K562 (cell line): ENCODE results near the gene NAB1. TPM values are rescaled to one million over a fixed set of nuclear protein-coding genes. Genes with fewer than 3 reads are reported as not detected.

ENCODE experiments used
- ATAC-seq: fragments of 200-7000 bp; cut with Tn5 transposase; 3 replicates; pipeline ENCODE4 v1.9.1; 2020; ENCODE audit warnings: moderate library complexity
- BruUV-seq: library from RNA; stranded (reverse); fragments of 400-500 nt; replicated peaks from 2 replicates; lab custom pipeline; 2021; lab: Mats Ljungman, UMichigan
- CTCF ChIA-PET: fragments of 300-600 bp; formaldehyde crosslinking; extraction: SDS; loops from one replicate; lab custom pipeline; 2021; ENCODE audit warnings: low intra/inter-chr PET ratio; lab: Yijun Ruan, JAX
- POLR2A ChIA-PET: fragments of 300-600, 350-650 bp; sonication (Branson Sonifier 250); formaldehyde crosslinking; extraction: SDS; loops from one replicate; lab custom pipeline; 2021; ENCODE audit warnings: antibody characterized with exemption, inconsistent platforms; lab: Yijun Ruan, JAX
- DNase-seq, 4 experiments: peaks; one replicate each; pipeline versions ENCODE4 v3.0.0 to v3.0.0-alpha.2; 2011 to 2018; ENCODE audit warnings: low spot score in 3 of 4, mixed read lengths in 3 of 4; ENCODE audit errors: extremely low read depth in 1 of 4
- FAIRE-seq: peaks from 2 replicates; lab custom pipeline; 2011; peaks lifted over from hg19 to GRCh38; lab: Jason Lieb, UNC
- H2AFZ ChIP-seq: 2 replicates; pipeline ENCODE4 v1.6.0; 2011; ENCODE audit warnings: low read depth, low read length, control low read depth, inconsistent platforms
- H3K27ac ChIP-seq: fragments of 200-600 bp; 3 replicates; pipeline ENCODE4 v1.8.0; 2011; ENCODE audit warnings: low read depth, mild to moderate bottlenecking, control low read depth, inconsistent platforms, low read length, moderate library complexity, mixed read lengths; ENCODE audit errors: extremely low read depth
- H3K27me3 ChIP-seq, 2 experiments: fragments of 300-600 bp in 1 of 2; 2 replicates in 1 of 2; 3 replicates in 1 of 2; pipeline versions ENCODE4 v1.6.0 to v1.8.0; 2011; ENCODE audit warnings: inconsistent platforms in 2 of 2, low read length in 2 of 2, mild to moderate bottlenecking in 1 of 2, mixed read lengths in 1 of 2, moderate library complexity in 1 of 2; ENCODE audit not compliant: control insufficient read depth in 2 of 2, insufficient read depth in 2 of 2
- H3K36me3 ChIP-seq: fragments of 300-600 bp; 3 replicates; pipeline ENCODE4 v1.8.0; 2011; ENCODE audit warnings: mild to moderate bottlenecking, low read length, inconsistent platforms; ENCODE audit not compliant: control insufficient read depth, insufficient read depth
- H3K4me1 ChIP-seq, 2 experiments: fragments of 200-600 bp in 1 of 2; replicated peaks in 1 of 2; 2 replicates in 1 of 2; 3 replicates in 1 of 2; pipeline versions ENCODE4 v1.5.1 to v1.8.0; 2011; ENCODE audit warnings: inconsistent platforms in 2 of 2, low read length in 2 of 2, mild to moderate bottlenecking in 1 of 2, mixed read lengths in 1 of 2, moderate library complexity in 1 of 2; ENCODE audit not compliant: control insufficient read depth in 2 of 2, insufficient read depth in 2 of 2
- H3K4me2 ChIP-seq: 2 replicates; pipeline ENCODE4 v1.6.1; 2011; ENCODE audit warnings: low read length, control low read depth, inconsistent platforms, mixed read lengths; ENCODE audit not compliant: insufficient read depth
- H3K4me3 ChIP-seq: fragments of 200-600 bp; sonication (generic), shearing (Covaris generic); 2 replicates; pipeline ENCODE4 v1.5.1; 2016; ENCODE audit warnings: control low read depth, inconsistent platforms
- H3K79me2 ChIP-seq: fragments of 200-600 bp; 3 replicates; pipeline ENCODE4 v1.8.0; 2011; ENCODE audit warnings: low read length, inconsistent platforms; ENCODE audit not compliant: control insufficient read depth, insufficient read depth
- H3K9ac ChIP-seq, 2 experiments: 2 replicates each; pipeline versions ENCODE4 v1.6.0 to v1.6.1; 2011; ENCODE audit warnings: low read depth in 2 of 2, low read length in 2 of 2, control low read depth in 1 of 2, inconsistent platforms in 1 of 2, mild to moderate bottlenecking in 1 of 2, mixed read lengths in 1 of 2; ENCODE audit not compliant: insufficient read depth in 1 of 2
- H3K9me1 ChIP-seq: one replicate; pipeline ENCODE4 v1.6.0; 2011; ENCODE audit warnings: inconsistent platforms, mild to moderate bottlenecking, low read length, moderate library complexity; ENCODE audit not compliant: control insufficient read depth, insufficient read depth
- H3K9me3 ChIP-seq: replicated peaks from 2 replicates; pipeline ENCODE4 v1.5.1; 2011; ENCODE audit warnings: low read depth, low read length, inconsistent platforms; ENCODE audit not compliant: control insufficient read depth, insufficient read depth
- H4K20me1 ChIP-seq: replicated peaks from 2 replicates; pipeline ENCODE4 v1.6.1; 2011; ENCODE audit warnings: low read length, inconsistent platforms, mixed read lengths; ENCODE audit not compliant: control insufficient read depth, insufficient read depth
- ARHGAP35 ChIP-seq: fragments of 450-650 bp; IDR thresholded peaks from 2 replicates; pipeline ENCODE4 v1.6.1; 2018; ENCODE audit not compliant: partially characterized antibody
- EHMT2 ChIP-seq: fragments of 450-650 bp; IDR thresholded peaks from 2 replicates; pipeline ENCODE4 v1.6.1; 2018; ENCODE audit warnings: antibody characterized with exemption
- HDAC1 ChIP-seq, 2 experiments: fragments of 450-650 bp; IDR thresholded peaks; 2 replicates each; pipeline ENCODE4 v1.6.1; 2016 to 2017; ENCODE audit warnings: inconsistent platforms in 1 of 2, mild to moderate bottlenecking in 1 of 2, moderate library complexity in 1 of 2
- NFRKB ChIP-seq: fragments of 450-650 bp; IDR thresholded peaks from 2 replicates; pipeline ENCODE4 v1.6.1; 2016; ENCODE audit warnings: low read depth
- ZBTB33 ChIP-seq: sonication (generic); formaldehyde crosslinking; IDR thresholded peaks from 2 replicates; pipeline ENCODE4 v1.8.1; 2023; ENCODE audit warnings: mild to moderate bottlenecking, missing genetic modification reagents
- ZNF197 ChIP-seq: fragments of 200-800 bp; sonication (Bioruptor generic); IDR thresholded peaks from 2 replicates; pipeline ENCODE4 v1.6.1; 2016; ENCODE audit warnings: low read depth, missing genetic modification characterization, missing compliant biosample characterization
- ZNF518B ChIP-seq: fragments of 250-450 bp; sonication (Bioruptor Pico); IDR thresholded peaks from 2 replicates; pipeline ENCODE4 v1.5.0; 2021; ENCODE audit warnings: mild to moderate bottlenecking, moderate library complexity
- WGBS: fragments of 100-300 bp; shearing (Covaris generic); methylation state at CpG from one replicate; pipeline ENCODE4 v1.1.6; 2016; ENCODE audit warnings: low coverage, mixed read lengths; ENCODE audit not compliant: insufficient coverage; ENCODE audit errors: missing lambda C conversion rate; 5-methylcytosine and 5-hydroxymethylcytosine counted together
- in situ Hi-C: fragments of 300-500 bp; cut with MboI; formaldehyde crosslinking; loops from 4 replicates; pipeline ENCODE4 v1.15.0; 2018; ENCODE audit warnings: inconsistent platforms, mixed read lengths
- intact Hi-C: fragments of 100-400 bp; cut with micrococcal nuclease; formaldehyde crosslinking; loops from 2 replicates; pipeline ENCODE4 v1.14.2; 2022
- polyA plus RNA-seq, 8 experiments: library from polyadenylated mRNA; depleted of rRNA in 4 of 8; stranded (reverse) in 5 of 8; unstranded in 3 of 8; fragments of >200 nt; fragmentation: Nextera tagmentation in 2 of 8; fragmentation: Illumina TruSeq in 1 of 8; extraction: Ambion mirVana in 2 of 8; extraction: Trizol in 1 of 8; gene quantifications; 2 replicates each; pipeline versions ENCODE4 v1.2.1 to v1.2.3, GENCODE V29; 2011 to 2014; ENCODE audit warnings: inconsistent platforms in 1 of 8, missing spikeins in 1 of 8
- total RNA-seq, 7 experiments: library from RNA; depleted of rRNA in 6 of 7; stranded (reverse); fragments of >200 nt in 6 of 7; fragmentation: Illumina TruSeq in 2 of 7; extraction: Trizol in 2 of 7; gene quantifications; 2 replicates each; pipeline versions ENCODE4 v1.2.1 to v1.2.3, GENCODE V29; 2011 to 2021; ENCODE audit warnings: low replicate concordance in 1 of 7

Gene NAB1
- total and polyA plus RNA-seq, 9 of the 15 experiments (the other 6 are each of a cell fraction or from before 2014, with no cell fraction given): 3.1 to 23.0 (median 16.3) TPM

DNA sequence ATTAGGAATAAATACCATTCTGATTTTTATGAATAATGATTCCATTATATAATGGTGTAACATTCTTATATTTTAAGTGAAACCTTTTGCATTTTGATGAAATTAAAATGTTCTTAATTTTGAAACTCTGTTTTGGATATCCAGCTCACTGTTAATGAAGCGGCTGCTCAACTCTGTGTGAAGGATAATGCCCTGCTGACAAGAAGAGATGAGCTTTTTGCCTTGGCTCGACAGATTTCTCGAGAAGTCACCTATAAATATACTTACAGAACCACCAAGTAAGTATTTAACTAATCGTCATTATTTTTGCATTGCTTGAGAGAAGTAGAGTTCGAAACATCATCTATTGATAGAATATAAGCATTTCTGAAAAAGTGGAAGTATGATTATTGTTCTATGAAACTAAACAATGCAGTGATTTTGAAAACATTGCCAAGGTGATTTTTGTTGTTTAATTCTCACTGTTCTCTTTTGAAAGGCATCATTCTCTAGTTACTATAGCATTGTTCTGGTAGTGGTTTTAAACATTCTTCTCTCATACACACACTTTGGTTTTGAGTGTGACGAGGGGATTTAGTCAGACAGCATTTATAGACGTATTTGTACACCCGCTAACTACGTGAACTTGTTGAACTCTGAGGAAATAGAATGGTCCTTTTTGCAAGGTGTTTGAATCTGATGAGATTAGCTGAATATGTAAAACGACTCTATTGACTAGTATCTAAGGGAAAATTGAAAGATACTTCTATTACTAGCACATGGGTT is 21.5 kb downstream of the NAB1 start:
- in situ Hi-C loops (no loop called here), intact Hi-C loops (no loop called here)
- Histone ChIP-seq H3K4me3 (no peak overlapping the region), H3K9me1 (no peaks in the 10 kb centered on the region), H3K36me3 (peaks cover 49% of the 10 kb centered on the region), H3K4me2 (no peak overlapping the region), H3K9me3 (no peaks in the 10 kb centered on the region), H3K27me3 (no peaks in the 10 kb centered on the region), H3K79me2 (peaks cover 48% of the 10 kb centered on the region), H3K27ac (no peak overlapping the region), H2AFZ (no peak overlapping the region), H3K9ac (no peak overlapping the region), H3K4me1 (peaks cover 0 to 6% of the 10 kb centered on the region in 2 experiments; a peak in 2 of 5 replicates), H4K20me1 (no peaks in the 10 kb centered on the region)
- no TSS peak for BruUV-seq
- ChIA-PET CTCF (no interaction called here), POLR2A (interaction anchor here (0.6 kb wide), 1 partner anchor 175 kb away, joined by 3 read pairs; no protein-coding TSS in a partner anchor)
- 87% methylated on average over 10 of the region's 10 CpGs for WGBS
- DNase-seq (no peak), FAIRE-seq (no peak), ATAC-seq (no peak)
- TF ChIP-seq HDAC1 (IDR thresholded peaks at IDR 0.05): no peak
- TF ChIP-seq EHMT2: no peak
- no peak for TF ChIP-seq ARHGAP35
- no peak for TF ChIP-seq NFRKB
- TF ChIP-seq ZBTB33 (CRISPR knock-in tag): no peak
- no peak for TF ChIP-seq ZNF197 (CRISPR knock-in tag)
- TF ChIP-seq ZNF518B (CRISPR knock-in tag): no peak
